ENCODE data around the gene SEC31A. TPM values are rescaled to one million over a fixed set of nuclear protein-coding genes. Genes with fewer than 3 reads are reported as not detected.

The SEC31A gene
- total RNA-seq, 1 experiment from 2014 or later = 137 TPM

DNA sequence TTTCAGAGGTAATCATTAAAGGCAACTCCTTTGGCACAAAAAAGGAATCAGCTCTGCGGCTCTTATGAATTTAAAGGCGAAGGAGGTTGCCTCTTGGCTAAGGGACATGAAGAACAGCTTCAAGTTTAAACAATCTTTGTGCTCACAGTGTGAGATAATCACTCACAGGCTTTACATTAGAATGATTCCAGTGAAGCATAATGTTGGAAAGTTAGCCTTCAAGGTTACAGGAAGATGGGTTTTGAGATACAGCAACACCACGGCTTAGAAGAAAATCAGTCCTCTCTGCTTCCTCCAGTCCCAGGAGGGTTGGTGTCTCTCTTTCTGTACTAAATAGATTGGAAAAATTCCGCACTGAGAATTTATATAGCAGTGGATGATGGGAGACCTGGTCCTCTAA lies 80.8 kb downstream of the SEC31A start:
- no peak for TF ChIP-seq NFATC4 (CRISPR knock-in tag; IDR thresholded peaks at IDR 0.05)
- no peak for TF ChIP-seq NR3C1 (CRISPR knock-in tag; conservative IDR thresholded peaks at IDR 0.05; ENCODE audit: low read depth)
- ATAC-seq (no peak), DNase-seq (ENCODE audit: low spot score) (no peak)
- CTCF ChIA-PET = no interaction called here
- Mint-ChIP-seq H3K27ac (no peak overlapping the region), H3K27me3 (ENCODE audit: low read depth) (peaks cover 64% of the 10 kb centered on the region), H3K4me3 (no peak overlapping the region), H3K4me1 (peaks cover 18% of the 10 kb centered on the region), H3K36me3 (no peaks in the 10 kb centered on the region), H3K9me3 (peaks cover 4% of the 10 kb centered on the region)
- POLR2A ChIA-PET = no interaction called here

DNA sequence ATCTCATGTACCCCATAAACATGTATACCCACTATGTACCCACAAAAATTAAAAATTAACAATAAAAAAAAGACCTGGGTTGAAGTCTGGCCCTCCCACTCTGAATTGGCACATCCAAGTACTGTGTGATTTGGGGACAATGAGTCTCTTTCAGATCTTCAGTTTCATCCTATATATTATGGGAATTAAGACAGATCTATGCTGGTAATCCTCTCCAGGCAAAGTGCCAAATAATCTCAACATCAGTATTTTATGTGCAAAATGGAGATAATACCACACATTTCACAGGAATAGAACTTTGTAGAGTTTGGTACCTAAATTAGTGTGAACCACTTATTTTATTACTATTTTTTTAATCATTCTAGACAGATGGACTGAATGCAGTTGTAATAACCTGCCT lies 81.3 kb downstream of the SEC31A start:
- peaks cover 59% of the 10 kb centered on the region for H3K27me3 Mint-ChIP-seq (ENCODE audit: low read depth)

DNA sequence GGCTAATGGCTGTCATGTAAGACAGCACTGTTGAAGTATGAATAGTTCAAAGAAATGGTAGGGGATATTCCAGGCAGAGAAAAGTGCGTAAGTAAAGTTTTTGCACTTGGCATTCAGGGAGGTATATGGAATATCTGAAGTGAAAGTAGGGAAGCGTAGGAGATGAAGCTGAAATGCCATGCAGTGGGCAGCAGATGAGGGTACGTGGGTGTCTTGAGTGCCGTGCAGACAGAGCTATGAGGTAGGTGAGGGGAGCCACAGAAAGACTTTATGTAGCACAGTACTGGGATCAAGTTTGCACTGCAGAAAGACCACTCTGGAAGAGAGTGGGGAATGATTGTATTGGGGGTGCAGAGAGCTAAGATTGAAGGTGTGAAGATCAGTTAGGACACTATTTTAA lies 87.2 kb downstream of the SEC31A start:
- no peak overlapping the region for H3K27ac Mint-ChIP-seq
- no peak overlapping the region for H3K4me3 Mint-ChIP-seq
- CTCF ChIA-PET = no interaction called here
- no peak for TF ChIP-seq FOXJ3 (CRISPR knock-in tag; IDR thresholded peaks at IDR 0.05; ENCODE audit: borderline replicate concordance)
- no peak for TF ChIP-seq GRHL2 (CRISPR knock-in tag; IDR thresholded peaks at IDR 0.05; ENCODE audit: insufficient replicate concordance, severe bottlenecking)
- TF ChIP-seq CREM (CRISPR knock-in tag; IDR thresholded peaks at IDR 0.05) = no peak
- no peak for TF ChIP-seq ZNF423 (CRISPR knock-in tag; IDR thresholded peaks at IDR 0.05)
- TF ChIP-seq, protein P1, sequence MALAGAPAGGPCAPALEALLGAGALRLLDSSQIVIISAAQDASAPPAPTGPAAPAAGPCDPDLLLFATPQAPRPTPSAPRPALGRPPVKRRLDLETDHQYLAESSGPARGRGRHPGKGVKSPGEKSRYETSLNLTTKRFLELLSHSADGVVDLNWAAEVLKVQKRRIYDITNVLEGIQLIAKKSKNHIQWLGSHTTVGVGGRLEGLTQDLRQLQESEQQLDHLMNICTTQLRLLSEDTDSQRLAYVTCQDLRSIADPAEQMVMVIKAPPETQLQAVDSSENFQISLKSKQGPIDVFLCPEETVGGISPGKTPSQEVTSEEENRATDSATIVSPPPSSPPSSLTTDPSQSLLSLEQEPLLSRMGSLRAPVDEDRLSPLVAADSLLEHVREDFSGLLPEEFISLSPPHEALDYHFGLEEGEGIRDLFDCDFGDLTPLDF (CRISPR knock-in tag; IDR thresholded peaks at IDR 0.05) = no peak
- TF ChIP-seq, protein P2, sequence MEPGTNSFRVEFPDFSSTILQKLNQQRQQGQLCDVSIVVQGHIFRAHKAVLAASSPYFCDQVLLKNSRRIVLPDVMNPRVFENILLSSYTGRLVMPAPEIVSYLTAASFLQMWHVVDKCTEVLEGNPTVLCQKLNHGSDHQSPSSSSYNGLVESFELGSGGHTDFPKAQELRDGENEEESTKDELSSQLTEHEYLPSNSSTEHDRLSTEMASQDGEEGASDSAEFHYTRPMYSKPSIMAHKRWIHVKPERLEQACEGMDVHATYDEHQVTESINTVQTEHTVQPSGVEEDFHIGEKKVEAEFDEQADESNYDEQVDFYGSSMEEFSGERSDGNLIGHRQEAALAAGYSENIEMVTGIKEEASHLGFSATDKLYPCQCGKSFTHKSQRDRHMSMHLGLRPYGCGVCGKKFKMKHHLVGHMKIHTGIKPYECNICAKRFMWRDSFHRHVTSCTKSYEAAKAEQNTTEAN (CRISPR knock-in tag; IDR thresholded peaks at IDR 0.05) = no peak
- TF ChIP-seq ZNF263 (CRISPR knock-in tag; IDR thresholded peaks at IDR 0.05; ENCODE audit: low read depth) = no peak
- no peak for TF ChIP-seq JUN (CRISPR knock-in tag; IDR thresholded peaks at IDR 0.05)
- TF ChIP-seq, protein P3, sequence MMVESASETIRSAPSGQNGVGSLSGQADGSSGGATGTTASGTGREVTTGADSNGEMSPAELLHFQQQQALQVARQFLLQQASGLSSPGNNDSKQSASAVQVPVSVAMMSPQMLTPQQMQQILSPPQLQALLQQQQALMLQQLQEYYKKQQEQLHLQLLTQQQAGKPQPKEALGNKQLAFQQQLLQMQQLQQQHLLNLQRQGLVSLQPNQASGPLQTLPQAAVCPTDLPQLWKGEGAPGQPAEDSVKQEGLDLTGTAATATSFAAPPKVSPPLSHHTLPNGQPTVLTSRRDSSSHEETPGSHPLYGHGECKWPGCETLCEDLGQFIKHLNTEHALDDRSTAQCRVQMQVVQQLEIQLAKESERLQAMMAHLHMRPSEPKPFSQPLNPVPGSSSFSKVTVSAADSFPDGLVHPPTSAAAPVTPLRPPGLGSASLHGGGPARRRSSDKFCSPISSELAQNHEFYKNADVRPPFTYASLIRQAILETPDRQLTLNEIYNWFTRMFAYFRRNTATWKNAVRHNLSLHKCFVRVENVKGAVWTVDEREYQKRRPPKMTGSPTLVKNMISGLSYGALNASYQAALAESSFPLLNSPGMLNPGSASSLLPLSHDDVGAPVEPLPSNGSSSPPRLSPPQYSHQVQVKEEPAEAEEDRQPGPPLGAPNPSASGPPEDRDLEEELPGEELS (CRISPR knock-in tag; IDR thresholded peaks at IDR 0.05) = no peak
- no peak for TF ChIP-seq ZNF138 (CRISPR knock-in tag; conservative IDR thresholded peaks at IDR 0.05)
- no peak for TF ChIP-seq EMX1 (CRISPR knock-in tag; IDR thresholded peaks at IDR 0.05)
- POLR2A ChIA-PET = no interaction called here
- peaks cover 9% of the 10 kb centered on the region for H3K4me1 Mint-ChIP-seq
- H3K36me3 Mint-ChIP-seq = no peaks in the 10 kb centered on the region
- peaks cover 47% of the 10 kb centered on the region for H3K27me3 Mint-ChIP-seq (ENCODE audit: low read depth)
- DNase-seq (ENCODE audit: low spot score) (no peak), ATAC-seq (no peak)
- H3K9me3 Mint-ChIP-seq = peaks cover 2% of the 10 kb centered on the region

More for the DNA sequence above, 81.3 kb downstream of the SEC31A start:
- CTCF ChIA-PET = no interaction called here
- TF ChIP-seq, protein P4, sequence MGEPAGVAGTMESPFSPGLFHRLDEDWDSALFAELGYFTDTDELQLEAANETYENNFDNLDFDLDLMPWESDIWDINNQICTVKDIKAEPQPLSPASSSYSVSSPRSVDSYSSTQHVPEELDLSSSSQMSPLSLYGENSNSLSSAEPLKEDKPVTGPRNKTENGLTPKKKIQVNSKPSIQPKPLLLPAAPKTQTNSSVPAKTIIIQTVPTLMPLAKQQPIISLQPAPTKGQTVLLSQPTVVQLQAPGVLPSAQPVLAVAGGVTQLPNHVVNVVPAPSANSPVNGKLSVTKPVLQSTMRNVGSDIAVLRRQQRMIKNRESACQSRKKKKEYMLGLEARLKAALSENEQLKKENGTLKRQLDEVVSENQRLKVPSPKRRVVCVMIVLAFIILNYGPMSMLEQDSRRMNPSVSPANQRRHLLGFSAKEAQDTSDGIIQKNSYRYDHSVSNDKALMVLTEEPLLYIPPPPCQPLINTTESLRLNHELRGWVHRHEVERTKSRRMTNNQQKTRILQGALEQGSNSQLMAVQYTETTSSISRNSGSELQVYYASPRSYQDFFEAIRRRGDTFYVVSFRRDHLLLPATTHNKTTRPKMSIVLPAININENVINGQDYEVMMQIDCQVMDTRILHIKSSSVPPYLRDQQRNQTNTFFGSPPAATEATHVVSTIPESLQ (CRISPR knock-in tag; IDR thresholded peaks at IDR 0.05) = no peak
- no peak for TF ChIP-seq ZNF219 (CRISPR knock-in tag; IDR thresholded peaks at IDR 0.05; ENCODE audit: borderline replicate concordance)
- no peak for TF ChIP-seq PRRX2 (CRISPR knock-in tag; IDR thresholded peaks at IDR 0.05)
- no peak for TF ChIP-seq EMX1 (CRISPR knock-in tag; IDR thresholded peaks at IDR 0.05)
- TF ChIP-seq GABPB1 (CRISPR knock-in tag; IDR thresholded peaks at IDR 0.05) = no peak
- TF ChIP-seq, protein P5, sequence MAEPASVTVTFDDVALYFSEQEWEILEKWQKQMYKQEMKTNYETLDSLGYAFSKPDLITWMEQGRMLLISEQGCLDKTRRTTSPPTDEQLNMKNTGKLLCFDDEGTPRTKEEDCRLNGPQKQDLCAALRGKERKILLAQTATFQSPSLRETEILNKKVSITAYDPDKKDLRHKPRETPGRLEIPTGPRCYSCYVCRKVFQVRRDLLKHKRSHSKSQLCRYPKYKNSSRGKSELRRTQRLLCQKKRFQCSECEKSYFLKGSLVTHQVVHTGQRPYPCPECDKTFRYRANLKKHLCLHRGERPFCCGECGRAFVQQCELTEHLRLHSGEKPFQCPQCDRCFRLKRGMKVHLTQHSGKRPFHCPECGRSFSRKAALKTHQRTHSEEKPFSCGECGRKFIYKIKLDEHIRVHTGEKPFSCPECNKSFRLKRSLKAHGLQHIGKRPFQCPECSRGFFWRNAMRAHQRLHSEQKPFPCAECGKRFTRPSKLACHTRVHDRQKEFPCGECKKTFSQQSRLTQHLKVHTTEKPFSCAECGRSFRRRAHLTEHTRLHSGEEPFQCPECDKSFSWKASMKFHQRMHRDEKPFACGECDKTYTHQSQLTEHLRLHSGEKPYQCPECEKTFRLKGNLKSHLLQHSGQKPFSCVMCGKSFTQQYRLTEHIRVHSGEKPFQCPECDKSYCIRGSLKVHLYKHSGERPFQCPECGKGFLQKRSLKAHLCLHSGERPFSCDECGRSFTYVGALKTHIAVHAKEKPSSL (CRISPR knock-in tag; conservative IDR thresholded peaks at IDR 0.05) = no peak
- Mint-ChIP-seq H3K4me3 (no peak overlapping the region), H3K4me1 (peaks cover 18% of the 10 kb centered on the region), H3K27ac (no peak overlapping the region), H3K36me3 (no peaks in the 10 kb centered on the region), H3K9me3 (peaks cover 4% of the 10 kb centered on the region)
- POLR2A ChIA-PET = no interaction called here
- ATAC-seq = no peak
- no peak for DNase-seq (ENCODE audit: low spot score)
